Sigmoid colon (tissue), 7 donors: Measurements from ENCODE around the gene CCDC150. TPM values are rescaled to one million over a fixed set of nuclear protein-coding genes. Genes with fewer than 3 reads are reported as not detected.

Source experiments
- DNase-seq: peaks from one replicate; pipeline ENCODE4 v3.0.0-alpha.2; 2019
- H3K27ac ChIP-seq, 4 donors: fragments of 200-600 bp; sonication (generic); one replicate each; pipeline ENCODE4 v1.5.1; 2016 to 2019; ENCODE audit warnings: mild to moderate bottlenecking in 1 of 4
- H3K27me3 ChIP-seq, 3 donors: fragments of 200-600 bp; sonication (generic); one replicate each; pipeline ENCODE4 v1.5.1; 2019; ENCODE audit warnings: mild to moderate bottlenecking in 1 of 3
- H3K36me3 ChIP-seq, 4 donors: fragments of 200-600 bp; sonication (generic); one replicate each; pipeline ENCODE4 v1.5.1; 2016 to 2019
- H3K4me1 ChIP-seq, 4 donors: fragments of 200-600 bp; sonication (generic); one replicate each; pipeline ENCODE4 v1.5.1; 2017 to 2019
- H3K4me3 ChIP-seq, 4 donors: fragments of 200-600 bp; sonication (generic); one replicate each; pipeline ENCODE4 v1.5.1; 2017 to 2019; ENCODE audit warnings: mild to moderate bottlenecking in 2 of 4, moderate library complexity in 1 of 4
- H3K9me3 ChIP-seq, 4 donors: fragments of 200-600 bp in 3 of 4; sonication (generic) in 3 of 4; one replicate each; pipeline versions ENCODE4 v1.5.1 to v1.6.1; 2013 to 2019
- EP300 ChIP-seq, 4 donors: sonication (generic); formaldehyde crosslinking; IDR thresholded peaks; one replicate each; pipeline ENCODE4 v1.6.1; 2017; ENCODE audit warnings: antibody characterized with exemption in 4 of 4
- POLR2A ChIP-seq, 2 donors: fragments of 450-650 bp; IDR thresholded peaks; one replicate each; pipeline ENCODE4 v1.6.1; 2016; ENCODE audit warnings: antibody characterized with exemption in 2 of 2, mild to moderate bottlenecking in 2 of 2, moderate library complexity in 2 of 2
- POLR2AphosphoS5 ChIP-seq, 4 donors: sonication (generic); formaldehyde crosslinking; IDR thresholded peaks; one replicate each; pipeline ENCODE4 v1.6.1; 2017; ENCODE audit warnings: antibody characterized with exemption in 4 of 4
- WGBS, 2 donors: extraction: QIAGEN DNeasy Blood & Tissue Kit; methylation state at CpG; one replicate each; pipeline ENCODE4 v1.1.7; 2013; 5-methylcytosine and 5-hydroxymethylcytosine counted together
- intact Hi-C: fragments of 100-400 bp; cut with DNase I; formaldehyde crosslinking; loops from one replicate; pipeline ENCODE4 v1.15.1; 2023
- polyA plus RNA-seq, 3 donors: library from polyadenylated mRNA; stranded (reverse); fragments of 200-250 nt; gene quantifications; one replicate each; pipeline ENCODE4 v1.2.3, GENCODE V29; 2013
- total RNA-seq, 4 donors: library from RNA; depleted of rRNA; stranded (reverse); fragments of >200 nt; gene quantifications; one replicate each; pipeline ENCODE4 v1.1.0, GENCODE V29; 2016
- TF ChIP-seq, protein P1 (sequence below), 4 experiments: fragments of 450-650 bp in 3 of 4; fragments of 200-600 bp in 1 of 4; IDR thresholded peaks; one replicate each; pipeline ENCODE4 v1.5.1; 2016 to 2019; ENCODE audit warnings: antibody characterized with exemption in 4 of 4, mild to moderate bottlenecking in 3 of 4, moderate library complexity in 2 of 4
- donor health status: healthy with polysubstance abuse.
- donor health status: Bipolar disorder and iron deficiency.
- donor health status: healthy.

The CCDC150 gene
- total and polyA plus RNA-seq, 7 donors = 1.3 to 2.1 (median 1.7) TPM; not detected in 3

DNA sequence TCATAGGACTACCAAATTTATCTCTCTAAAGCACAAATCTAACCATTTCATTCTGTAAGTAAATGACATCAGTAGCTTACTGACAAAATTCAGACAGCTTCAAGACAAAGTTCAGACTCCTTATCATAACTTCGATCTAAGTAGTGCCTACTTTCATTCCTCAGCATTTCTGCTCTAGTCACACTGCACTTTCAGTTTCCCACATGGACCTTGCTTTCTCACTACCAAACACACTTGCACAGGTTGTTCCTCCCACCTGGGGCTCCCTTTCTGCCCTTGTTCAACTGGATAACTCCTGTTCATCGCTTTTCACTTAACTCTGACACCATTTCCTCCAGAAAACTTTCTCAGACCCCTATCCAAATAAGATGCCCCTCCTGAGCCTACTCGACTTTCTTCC, 22.1 kb upstream of the CCDC150 start:
- Histone ChIP-seq H3K27me3 (no peaks in the 10 kb centered on the region), H3K4me3 (no peak overlapping the region), H3K27ac (no peak overlapping the region), H3K36me3 (no peaks in the 10 kb centered on the region), H3K9me3 (peaks cover 0 to 3% (median 0%) of the 10 kb centered on the region in 4 donors), H3K4me1 (no peaks in the 10 kb centered on the region)
- DNase-seq = no peak
- WGBS, 2 donors = 50 to 68% methylated on average over 3 of the region's 3 CpGs
- intact Hi-C loops = no loop called here
- TF ChIP-seq POLR2AphosphoS5 (IDR thresholded peaks at IDR 0.05) (no peak), POLR2A (IDR thresholded peaks at IDR 0.05) (no peak), EP300 (IDR thresholded peaks at IDR 0.05) (no peak)
- TF ChIP-seq, protein P1, sequence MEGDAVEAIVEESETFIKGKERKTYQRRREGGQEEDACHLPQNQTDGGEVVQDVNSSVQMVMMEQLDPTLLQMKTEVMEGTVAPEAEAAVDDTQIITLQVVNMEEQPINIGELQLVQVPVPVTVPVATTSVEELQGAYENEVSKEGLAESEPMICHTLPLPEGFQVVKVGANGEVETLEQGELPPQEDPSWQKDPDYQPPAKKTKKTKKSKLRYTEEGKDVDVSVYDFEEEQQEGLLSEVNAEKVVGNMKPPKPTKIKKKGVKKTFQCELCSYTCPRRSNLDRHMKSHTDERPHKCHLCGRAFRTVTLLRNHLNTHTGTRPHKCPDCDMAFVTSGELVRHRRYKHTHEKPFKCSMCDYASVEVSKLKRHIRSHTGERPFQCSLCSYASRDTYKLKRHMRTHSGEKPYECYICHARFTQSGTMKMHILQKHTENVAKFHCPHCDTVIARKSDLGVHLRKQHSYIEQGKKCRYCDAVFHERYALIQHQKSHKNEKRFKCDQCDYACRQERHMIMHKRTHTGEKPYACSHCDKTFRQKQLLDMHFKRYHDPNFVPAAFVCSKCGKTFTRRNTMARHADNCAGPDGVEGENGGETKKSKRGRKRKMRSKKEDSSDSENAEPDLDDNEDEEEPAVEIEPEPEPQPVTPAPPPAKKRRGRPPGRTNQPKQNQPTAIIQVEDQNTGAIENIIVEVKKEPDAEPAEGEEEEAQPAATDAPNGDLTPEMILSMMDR (IDR thresholded peaks at IDR 0.05) = no peak

DNA sequence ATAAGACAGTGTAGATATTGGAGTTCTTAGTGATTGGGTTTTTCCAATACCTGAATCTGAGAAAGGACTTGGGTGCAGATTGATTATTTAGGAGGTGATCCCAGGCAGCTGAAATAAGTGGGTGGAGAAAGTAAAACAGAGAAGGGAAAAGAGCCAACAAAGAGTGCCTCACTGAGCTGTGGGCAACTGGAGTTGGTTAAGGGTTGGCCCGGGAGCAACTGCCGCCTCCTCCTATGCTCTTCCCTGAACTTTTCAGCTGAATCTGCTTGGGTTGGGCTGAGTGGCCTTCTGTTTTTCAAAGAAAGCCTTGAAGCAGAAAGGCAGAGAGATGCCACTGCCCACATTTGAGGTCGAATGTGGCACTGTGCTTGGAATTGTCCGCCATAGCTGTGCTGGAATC, 20.9 kb upstream of the CCDC150 start:
- no peak overlapping the region for H3K4me3 ChIP-seq
- H3K4me1 ChIP-seq = no peaks in the 10 kb centered on the region
- H3K36me3 ChIP-seq = no peaks in the 10 kb centered on the region
- no peak overlapping the region for H3K27ac ChIP-seq
- intact Hi-C loops = no loop called here
- no peak for DNase-seq
- no peaks in the 10 kb centered on the region for H3K27me3 ChIP-seq
- WGBS, 2 donors = 91 to 94% methylated on average over 4 of the region's 4 CpGs
- peaks cover 0 to 3% (median 0%) of the 10 kb centered on the region in 4 donors for H3K9me3 ChIP-seq
- TF ChIP-seq POLR2A (IDR thresholded peaks at IDR 0.05) (no peak), POLR2AphosphoS5 (IDR thresholded peaks at IDR 0.05) (no peak)

DNA sequence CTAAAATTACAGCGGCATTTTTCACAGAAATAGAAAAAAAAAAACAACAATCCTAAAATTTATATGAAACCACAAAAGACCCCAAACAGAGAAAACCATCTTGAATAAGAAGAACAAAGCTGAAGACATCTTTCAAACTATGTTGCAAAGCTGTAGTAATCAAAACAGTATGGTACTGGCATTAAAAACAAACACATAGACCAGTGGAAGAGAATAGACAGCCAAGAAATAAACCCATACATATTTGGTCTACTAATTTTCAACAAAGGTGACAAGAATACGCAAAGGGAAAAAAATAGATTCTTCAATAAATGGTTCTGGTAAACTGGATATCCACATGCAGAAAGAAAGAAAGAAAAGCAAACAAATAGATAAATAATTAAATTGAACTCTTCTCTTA, 9.0 kb upstream of the CCDC150 start:
- H3K36me3 ChIP-seq = no peaks in the 10 kb centered on the region
- H3K4me3 ChIP-seq = no peak overlapping the region
- H3K9me3 ChIP-seq = no peaks in the 10 kb centered on the region
- H3K27me3 ChIP-seq = no peaks in the 10 kb centered on the region
- no peak overlapping the region for H3K27ac ChIP-seq
- TF ChIP-seq, protein P1 (IDR thresholded peaks at IDR 0.05) = no peak
- TF ChIP-seq EP300 (IDR thresholded peaks at IDR 0.05) = no peak
- TF ChIP-seq POLR2A (IDR thresholded peaks at IDR 0.05) = no peak
- no peak for TF ChIP-seq POLR2AphosphoS5 (IDR thresholded peaks at IDR 0.05)
- no peak for DNase-seq
- intact Hi-C loops = loop anchor here (10.0 kb wide), 1 partner anchor 456 kb away; the partner anchor contains the start of gene STK17B
- no peaks in the 10 kb centered on the region for H3K4me1 ChIP-seq
- 74 to 96% methylated on average over 2 of the region's 2 CpGs for WGBS, 2 donors

DNA sequence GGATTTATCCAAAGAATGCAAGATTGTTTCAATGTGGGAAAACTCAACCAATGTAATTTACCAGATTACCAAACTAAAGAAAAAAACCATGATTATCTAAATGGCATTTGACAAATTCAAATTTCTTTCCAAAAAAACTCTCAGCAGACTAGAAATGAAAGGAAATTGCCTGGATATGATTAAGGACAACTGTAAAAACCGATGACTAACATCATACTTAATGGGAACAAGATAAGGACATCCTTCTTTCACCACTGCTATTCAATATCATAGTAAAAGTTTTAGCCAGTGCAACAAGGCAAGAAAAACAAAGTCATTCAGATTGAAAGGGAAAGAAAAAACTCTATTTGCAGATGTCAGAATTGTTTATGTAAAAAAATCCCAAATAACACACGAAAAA, 4.4 kb upstream of the CCDC150 start:
- WGBS, 2 donors = 68 to 78% methylated on average over 2 of the region's 2 CpGs
- no peak for TF ChIP-seq POLR2A (IDR thresholded peaks at IDR 0.05)
- TF ChIP-seq, protein P1 (IDR thresholded peaks at IDR 0.05) = no peak
- no peak for TF ChIP-seq EP300 (IDR thresholded peaks at IDR 0.05)
- no peak for TF ChIP-seq POLR2AphosphoS5 (IDR thresholded peaks at IDR 0.05)
- intact Hi-C loops = loop anchor here (10.0 kb wide), 1 partner anchor 460 kb away; the partner anchor contains the start of gene STK17B
- Histone ChIP-seq H3K4me1 (peaks cover 0 to 6% (median 6%) of the 10 kb centered on the region in 4 donors), H3K36me3 (no peaks in the 10 kb centered on the region), H3K9me3 (no peaks in the 10 kb centered on the region), H3K27me3 (no peaks in the 10 kb centered on the region), H3K27ac (no peak overlapping the region), H3K4me3 (no peak overlapping the region)
- DNase-seq = no peak

DNA sequence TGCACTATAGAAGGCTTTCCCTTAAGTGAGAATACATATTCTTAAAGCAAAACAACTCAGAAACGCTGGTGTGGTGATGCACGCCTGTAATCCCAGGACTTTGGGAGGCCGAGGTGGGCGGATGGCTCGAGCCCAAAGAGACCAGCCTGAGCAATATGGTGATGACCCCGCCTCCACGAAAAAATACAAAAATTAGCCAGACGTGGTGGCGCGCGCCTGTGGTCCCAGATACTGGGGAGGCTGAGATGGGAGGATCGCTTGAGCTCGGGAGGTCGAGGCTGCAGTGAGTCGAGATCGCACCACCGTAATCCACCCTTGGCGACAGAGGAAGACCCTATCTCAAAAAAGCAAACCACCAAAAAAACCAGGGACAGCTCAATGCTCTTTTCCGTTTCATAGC, 750 bp upstream of the CCDC150 start:
- DNase-seq = no peak
- H3K4me1 ChIP-seq = peaks cover 0 to 8% (median 7%) of the 10 kb centered on the region in 4 donors
- intact Hi-C loops = loop anchor here (10.0 kb wide), 1 partner anchor 464 kb away; the partner anchor contains the start of gene STK17B
- no peaks in the 10 kb centered on the region for H3K36me3 ChIP-seq
- H3K4me3 ChIP-seq = peak overlapping the region in 1 of 4 donors; percentile 60
- 94 to 95% methylated on average over 19 of the region's 19 CpGs for WGBS, 2 donors
- no peaks in the 10 kb centered on the region for H3K9me3 ChIP-seq
- H3K27me3 ChIP-seq = no peaks in the 10 kb centered on the region
- TF ChIP-seq POLR2AphosphoS5 (IDR thresholded peaks at IDR 0.05) = no peak
- TF ChIP-seq POLR2A (IDR thresholded peaks at IDR 0.05) = no peak
- TF ChIP-seq, protein P1 (IDR thresholded peaks at IDR 0.05) = no peak
- TF ChIP-seq EP300 (IDR thresholded peaks at IDR 0.05) = no peak
- no peak overlapping the region for H3K27ac ChIP-seq
